DMS53 treated with DMSO at 0.1 percent for 48 hours (cell line): ENCODE results near the gene ATL2.

Experiments used
- DNase-seq: peaks from one replicate; lab custom pipeline; 2025; ENCODE audit not compliant: unreplicated experiment; lab: John Stamatoyannopoulos, UW

Gene ATL2

GRCh38 chr2:38254796-38255195 lies 122.3 kb downstream of the ATL2 start:
- DNase-seq, result no peak

- no peak for DNase-seq
These were observed 125.1 kb downstream of the ATL2 start for GRCh38 chr2:38251940-38252339.

GRCh38 chr2:38248707-38249106 lies 128.4 kb downstream of the ATL2 start:
- DNase-seq, result no peak

DNA sequence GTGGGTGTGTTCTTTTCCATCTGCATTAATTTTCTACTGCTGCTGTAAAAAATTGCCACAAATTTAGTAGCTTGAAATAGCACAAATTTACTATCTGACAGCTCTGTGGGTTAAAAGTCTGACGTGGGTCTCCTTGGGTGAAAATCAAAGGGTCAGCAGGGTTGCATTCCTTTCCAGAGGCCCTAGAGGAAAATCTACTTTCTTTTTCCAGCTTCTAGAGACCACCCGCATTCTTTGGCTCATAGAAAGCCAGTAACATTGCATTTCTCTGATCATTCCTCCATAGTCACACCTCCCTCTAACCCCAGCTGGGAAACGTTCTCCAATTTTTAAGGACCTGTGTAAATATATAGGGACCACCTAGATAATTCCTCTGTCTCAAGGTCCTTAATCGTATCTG lies 128.8 kb downstream of the ATL2 start:
- no peak for DNase-seq

GRCh38 chr2:38246105-38246504 lies 131.0 kb downstream of the ATL2 start:
- no peak for DNase-seq

DNA sequence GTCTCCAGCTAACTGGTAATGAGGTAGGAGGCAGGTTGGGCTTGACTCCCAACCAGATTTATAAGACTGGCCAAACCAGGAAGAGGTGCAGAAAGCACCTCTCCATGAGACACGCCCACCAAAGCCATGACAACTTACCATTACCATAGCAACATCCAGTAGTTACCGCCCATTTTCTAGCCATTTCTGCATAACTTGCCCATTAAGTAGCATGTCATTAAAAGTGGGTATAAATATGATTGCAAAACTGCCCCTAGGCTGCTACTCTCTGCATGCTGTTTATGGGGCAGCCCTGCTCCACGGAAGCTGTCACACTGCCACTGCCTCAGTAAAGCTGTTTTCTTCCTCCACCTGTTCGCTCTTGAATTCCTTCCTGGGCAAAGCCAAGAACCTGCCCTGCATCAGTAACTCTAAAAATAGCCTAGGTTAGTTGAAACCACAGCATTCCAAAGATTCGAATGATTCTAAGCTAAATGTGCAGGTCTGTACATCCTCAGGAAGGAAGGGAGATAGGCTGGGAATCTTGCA lies 131.9 kb downstream of the ATL2 start:
- no peak for DNase-seq

DNA sequence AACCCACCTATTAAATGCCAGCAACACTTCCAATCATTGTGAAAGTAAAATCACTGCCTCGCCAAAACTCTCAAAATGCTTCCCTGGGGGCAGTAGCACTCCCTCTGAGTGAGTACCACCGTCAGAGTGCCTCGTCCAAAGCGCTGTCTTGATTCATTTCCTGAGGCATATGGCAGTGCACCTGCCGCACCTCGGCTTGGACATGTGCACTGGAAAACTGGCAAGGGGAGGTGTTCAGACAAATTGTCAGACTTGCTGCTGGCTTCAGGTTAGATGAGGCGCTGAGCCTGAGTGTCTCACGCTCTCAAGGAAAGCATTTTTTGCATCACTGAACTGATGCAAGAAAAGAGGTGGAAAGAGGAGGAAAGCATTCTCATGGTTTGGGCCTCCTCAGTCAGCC lies 132.8 kb downstream of the ATL2 start:
- DNase-seq, result no peak
